GM18951 (cell line): ENCODE results near the gene PLPP3.

ENCODE experiments used
- POLR2A ChIP-seq: IDR thresholded peaks from 4 replicates; pipeline ENCODE4 v1.6.1; 2011; ENCODE audit warnings: mild to moderate bottlenecking; ENCODE audit not compliant: insufficient read length, insufficient read depth; ENCODE audit errors: extremely low read depth
- in situ Hi-C: fragments of 300-500 bp; cut with MboI; formaldehyde crosslinking; loops from one replicate; pipeline ENCODE4 v1.12.0; 2022; ENCODE audit warnings: low sequenced_read_pairs, mixed read lengths, inconsistent platforms; ENCODE audit not compliant: unreplicated experiment

PLPP3 gene

DNA sequence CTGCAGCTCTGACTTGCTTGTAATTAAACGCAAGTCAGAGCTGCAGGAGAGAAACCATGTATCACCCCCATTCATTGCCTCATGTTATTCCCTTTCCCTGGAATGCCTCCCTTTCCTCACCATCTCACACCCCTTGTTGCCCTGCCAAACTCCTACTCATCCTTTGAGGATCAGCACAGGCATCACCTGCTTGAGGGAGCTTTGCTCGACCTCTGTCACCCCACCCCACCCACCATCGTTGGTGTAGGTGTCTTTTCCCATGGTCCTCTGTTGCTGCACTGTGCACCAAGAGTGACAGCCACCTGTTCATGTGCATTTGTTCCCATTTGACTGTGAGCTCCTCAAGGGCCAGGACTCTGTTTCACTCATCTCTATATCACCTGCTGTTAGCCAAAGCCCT, 117.2 kb downstream of the PLPP3 start:
- in situ Hi-C loops, result no loop called here
- TF ChIP-seq POLR2A, result no peak

DNA sequence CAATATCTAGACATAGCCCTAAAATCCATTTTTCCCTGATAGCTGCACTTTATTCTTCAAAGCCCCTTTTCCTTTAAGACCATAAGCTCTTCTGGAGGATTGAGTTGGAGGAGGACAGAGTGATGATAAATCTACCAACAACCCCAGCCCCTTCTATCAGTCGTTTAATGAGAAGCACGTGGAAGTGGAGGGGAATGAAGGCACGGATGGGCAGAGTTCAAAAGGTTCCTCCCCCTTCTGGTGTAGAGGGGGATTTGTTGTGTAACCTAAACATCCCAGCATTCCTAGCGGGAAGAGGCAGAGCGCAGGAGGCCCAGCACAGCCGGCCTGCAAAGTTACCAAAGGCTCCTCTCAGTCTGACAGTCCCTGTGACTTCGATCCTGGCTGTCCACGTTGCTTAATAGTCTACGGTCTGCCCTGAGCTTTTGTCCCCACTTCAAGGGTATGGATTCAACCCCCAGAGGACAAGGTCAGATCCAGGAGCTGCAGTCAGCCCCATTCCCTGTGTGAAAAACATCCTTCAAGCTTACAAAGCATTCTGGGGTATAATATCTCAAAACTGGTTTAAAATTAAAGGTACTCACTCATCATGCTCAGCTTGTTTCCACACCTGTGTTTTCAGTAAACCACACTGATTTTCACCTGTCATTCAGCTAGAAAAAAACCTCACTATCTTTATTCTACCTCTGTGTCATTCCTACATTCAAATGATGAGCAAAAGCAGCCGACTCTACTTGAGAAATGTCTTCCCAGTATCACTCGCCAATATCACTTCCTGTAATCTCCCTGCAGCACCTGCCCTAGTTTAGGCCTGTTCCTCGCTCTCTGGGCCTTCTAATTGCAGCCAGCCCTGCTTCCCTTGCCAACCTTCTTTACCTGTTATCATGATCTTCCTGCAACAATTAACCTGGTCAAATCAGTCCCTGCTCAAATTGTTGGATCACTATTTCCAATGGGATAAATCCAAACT, 117.9 kb downstream of the PLPP3 start:
- in situ Hi-C loops, result no loop called here
- no peak for TF ChIP-seq POLR2A

GRCh38 chr1:56459260-56459659, 120.1 kb downstream of the PLPP3 start:
- no peak for TF ChIP-seq POLR2A
- in situ Hi-C loops, result no loop called here

DNA sequence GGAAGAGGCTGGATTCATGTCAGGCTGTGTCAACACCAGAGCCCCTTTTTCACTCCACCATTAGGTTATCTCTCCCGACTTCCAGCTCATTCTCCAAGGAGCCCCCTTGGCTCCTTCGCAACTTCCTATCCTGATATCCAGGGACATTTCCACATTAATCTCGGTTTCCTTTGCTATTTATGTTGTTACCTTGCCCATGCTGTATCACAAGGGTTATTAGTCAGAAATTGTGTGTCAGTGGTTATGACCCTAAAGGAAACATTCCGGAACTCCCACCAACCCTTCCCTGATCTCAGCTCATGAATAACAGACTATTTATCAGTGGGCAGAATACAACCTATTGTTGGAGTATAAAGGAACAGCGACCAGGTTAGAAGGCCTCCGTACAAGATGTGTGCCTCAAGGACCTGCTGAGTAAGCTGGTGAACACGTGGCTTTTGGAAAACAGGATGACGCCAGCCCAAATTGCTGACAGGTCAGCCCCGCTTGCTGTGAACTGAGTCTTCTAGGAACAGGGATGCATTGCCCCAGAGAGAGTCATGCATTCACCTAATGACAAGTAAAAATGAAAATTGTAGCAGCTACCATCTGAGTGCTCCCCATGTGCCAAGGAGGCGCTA, 121.5 kb downstream of the PLPP3 start:
- in situ Hi-C loops, result no loop called here
- no peak for TF ChIP-seq POLR2A

DNA sequence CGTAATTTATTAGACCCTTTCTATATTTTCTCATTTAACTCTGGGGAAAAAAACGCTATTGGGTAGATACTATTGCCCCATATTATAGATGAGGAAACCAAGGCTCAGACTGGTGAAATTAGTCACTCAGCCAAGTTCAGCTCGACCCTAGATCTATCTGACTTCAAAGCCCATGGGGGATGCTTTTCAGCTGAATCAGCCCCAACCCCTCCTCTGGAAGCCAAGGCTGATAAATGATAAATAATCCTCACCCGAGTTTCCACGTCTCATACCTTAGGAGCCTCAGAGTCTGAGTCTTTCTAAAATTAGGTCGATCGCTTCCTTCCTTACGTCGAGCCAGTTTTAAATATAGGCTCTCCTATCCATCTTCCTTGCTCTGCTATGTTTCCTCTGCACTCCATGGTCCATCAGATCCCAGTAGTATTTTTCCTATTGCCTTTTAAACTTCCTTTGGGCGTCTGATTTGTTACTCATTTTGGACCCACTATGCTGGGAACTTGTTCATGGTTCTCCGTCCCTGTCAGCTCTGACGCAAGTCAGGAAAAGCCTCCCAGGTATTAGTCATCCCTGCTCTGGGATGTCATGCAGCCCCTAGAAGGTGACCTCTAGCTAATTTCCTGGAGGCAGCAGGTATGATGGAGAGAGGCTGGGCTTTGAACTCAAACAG, 122.8 kb downstream of the PLPP3 start:
- no peak for TF ChIP-seq POLR2A
- in situ Hi-C loops, result no loop called here

- no peak for TF ChIP-seq POLR2A
- in situ Hi-C loops, result no loop called here
Measured at GRCh38 chr1:56453417-56454078, 125.8 kb downstream of the PLPP3 start.

GRCh38 chr1:56453016-56453415, 126.3 kb downstream of the PLPP3 start:
- in situ Hi-C loops, result no loop called here
- no peak for TF ChIP-seq POLR2A

GRCh38 chr1:56452027-56453011, 127.0 kb downstream of the PLPP3 start:
- in situ Hi-C loops, result no loop called here
- TF ChIP-seq POLR2A, result no peak

- no peak for TF ChIP-seq POLR2A
- in situ Hi-C loops, result no loop called here
Measured at GRCh38 chr1:56451491-56451890, 127.9 kb downstream of the PLPP3 start.

DNA sequence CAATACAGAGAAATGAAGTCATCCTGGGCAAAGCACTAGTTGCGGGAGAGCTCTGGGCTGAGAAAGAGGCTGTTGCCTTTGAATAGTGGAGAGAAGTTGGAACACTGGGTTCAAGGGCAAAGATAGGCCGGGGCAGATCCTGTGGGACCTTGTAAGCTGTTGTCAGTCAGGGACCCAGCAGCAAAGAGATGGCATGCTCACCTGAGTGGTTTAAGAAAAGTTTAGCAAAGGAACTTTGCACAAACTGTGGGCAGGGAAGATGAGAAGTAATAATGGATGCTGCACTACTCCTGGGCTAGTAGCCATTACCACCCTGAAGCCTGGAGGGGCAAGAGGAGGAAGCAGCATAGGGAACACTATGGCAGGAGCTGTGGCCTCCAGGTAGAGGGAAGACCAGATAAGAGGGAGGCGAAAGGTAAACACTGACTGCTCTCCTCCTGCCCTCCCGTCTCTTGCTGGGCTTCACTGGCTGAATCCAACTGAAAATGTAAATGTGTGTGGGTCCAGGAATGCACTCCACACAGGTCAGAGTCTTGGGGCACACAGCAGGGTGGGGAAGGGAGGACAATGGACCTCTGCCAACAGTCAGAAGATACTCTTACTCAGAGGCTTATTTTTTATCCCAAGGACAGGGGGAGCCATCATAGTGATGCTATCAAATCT, 129.2 kb downstream of the PLPP3 start:
- no peak for TF ChIP-seq POLR2A

GRCh38 chr1:56448529-56449300, 130.6 kb downstream of the PLPP3 start:
- no peak for TF ChIP-seq POLR2A
- in situ Hi-C loops, result no loop called here

More for the DNA sequence above, 129.2 kb downstream of the PLPP3 start:
- in situ Hi-C loops, result no loop called here
